LNCAP (cell line): ENCODE results near the gene ARV1.

Experiments used
- TF ChIP-seq, protein P1 (sequence below): fragments of 450-650 bp; IDR thresholded peaks from 2 replicates; pipeline ENCODE4 v1.5.1; 2017; ENCODE audit warnings: mild to moderate bottlenecking

The ARV1 gene

DNA sequence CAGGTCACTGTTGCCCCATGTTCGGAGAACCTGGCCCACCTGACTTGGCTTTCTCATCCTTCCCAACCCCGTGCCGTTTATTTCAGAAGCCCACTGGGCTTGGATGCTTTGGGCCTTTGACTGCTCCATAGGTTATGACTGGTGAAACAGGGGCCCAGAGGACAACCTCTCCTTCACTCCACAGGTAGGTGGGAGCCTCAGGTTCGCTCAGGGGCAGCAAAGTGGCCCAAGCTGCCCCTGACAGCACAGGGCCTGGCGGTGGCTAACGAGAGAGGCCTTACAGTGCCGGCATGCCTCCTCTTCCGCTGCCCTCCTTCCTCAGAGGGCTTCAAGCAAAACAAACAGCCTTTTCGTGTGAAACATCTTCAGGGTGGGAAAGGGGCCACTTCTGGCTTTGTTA, 44.3 kb downstream of the ARV1 start:
- TF ChIP-seq, protein P1, sequence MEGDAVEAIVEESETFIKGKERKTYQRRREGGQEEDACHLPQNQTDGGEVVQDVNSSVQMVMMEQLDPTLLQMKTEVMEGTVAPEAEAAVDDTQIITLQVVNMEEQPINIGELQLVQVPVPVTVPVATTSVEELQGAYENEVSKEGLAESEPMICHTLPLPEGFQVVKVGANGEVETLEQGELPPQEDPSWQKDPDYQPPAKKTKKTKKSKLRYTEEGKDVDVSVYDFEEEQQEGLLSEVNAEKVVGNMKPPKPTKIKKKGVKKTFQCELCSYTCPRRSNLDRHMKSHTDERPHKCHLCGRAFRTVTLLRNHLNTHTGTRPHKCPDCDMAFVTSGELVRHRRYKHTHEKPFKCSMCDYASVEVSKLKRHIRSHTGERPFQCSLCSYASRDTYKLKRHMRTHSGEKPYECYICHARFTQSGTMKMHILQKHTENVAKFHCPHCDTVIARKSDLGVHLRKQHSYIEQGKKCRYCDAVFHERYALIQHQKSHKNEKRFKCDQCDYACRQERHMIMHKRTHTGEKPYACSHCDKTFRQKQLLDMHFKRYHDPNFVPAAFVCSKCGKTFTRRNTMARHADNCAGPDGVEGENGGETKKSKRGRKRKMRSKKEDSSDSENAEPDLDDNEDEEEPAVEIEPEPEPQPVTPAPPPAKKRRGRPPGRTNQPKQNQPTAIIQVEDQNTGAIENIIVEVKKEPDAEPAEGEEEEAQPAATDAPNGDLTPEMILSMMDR, result no peak

DNA sequence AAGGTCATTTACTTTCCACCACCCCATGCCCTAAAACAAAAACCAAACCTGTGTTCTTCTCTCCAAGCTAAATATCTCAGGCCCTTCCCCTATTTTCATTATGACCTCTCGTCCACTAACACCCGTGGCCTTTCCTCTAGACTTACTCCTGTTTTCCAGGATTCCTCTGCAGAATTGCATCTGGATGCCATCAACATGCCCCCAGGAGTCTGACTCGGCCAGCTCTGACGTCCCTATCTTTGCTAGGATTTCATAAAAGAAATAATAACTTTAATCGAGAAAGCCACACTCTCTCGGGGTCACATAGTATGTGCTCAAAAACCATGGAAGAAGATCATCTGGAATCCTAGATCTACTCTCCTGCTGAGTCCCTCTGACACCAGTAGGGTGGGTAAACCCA, 47.7 kb downstream of the ARV1 start:
- TF ChIP-seq, protein P1, result no peak

DNA sequence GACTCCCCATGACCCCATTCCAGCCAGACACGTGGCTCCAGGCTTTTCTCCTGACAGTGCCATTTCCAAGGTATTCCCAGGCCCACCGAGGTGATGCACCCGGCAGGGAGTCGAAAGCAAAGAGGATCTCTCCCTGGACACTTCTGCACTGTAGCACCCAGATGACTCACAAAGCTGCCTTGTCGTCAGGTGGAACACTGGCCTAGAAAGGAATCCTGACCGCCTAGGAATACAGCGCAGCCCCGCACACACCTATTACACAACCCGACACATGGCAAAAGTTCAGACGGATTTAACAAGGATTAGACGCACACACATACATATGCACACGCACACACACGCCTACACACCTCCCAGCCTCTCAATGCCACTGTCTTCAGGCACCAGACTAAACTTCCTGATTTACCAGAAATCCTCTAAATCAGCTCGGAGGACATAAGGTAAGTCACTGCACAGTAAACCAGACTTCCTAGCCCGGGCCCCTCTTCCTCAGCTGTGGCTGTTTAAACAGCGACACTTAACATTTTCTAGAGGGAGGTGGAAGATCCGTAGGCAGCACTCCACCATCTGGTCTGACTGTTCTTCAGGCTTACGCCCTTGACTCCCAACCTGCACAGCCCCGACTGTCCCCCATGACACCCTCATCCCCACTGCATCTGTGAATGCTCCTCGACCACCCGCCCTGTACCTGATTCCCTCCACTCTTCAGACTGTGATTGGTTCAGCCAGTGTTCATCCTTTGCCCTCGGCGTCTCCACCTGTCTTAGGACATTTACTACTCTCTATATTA, 48.4 kb downstream of the ARV1 start:
- TF ChIP-seq, protein P1, result no peak

GRCh38 chr1:231027971-231028370, 49.1 kb downstream of the ARV1 start:
- TF ChIP-seq, protein P1, result no peak

DNA sequence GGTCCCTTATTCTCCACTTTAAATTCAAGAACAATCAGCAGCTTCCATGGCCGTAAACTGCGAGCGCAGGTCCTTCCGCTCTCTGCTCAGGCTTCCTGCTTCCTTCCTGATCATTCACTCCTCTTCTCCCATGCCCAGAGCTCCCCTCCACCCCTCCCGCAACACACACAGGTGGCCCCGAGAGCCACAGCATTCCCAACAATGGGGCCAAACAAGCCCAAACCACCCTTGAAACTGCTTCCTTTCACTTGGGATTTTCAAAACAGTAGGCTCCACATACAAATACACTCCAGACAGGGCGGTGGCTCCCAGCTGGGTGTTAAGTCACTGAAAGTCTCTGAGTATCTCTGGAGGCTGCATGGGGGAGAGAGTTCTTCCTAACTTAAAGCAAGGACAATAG, 49.8 kb downstream of the ARV1 start:
- TF ChIP-seq, protein P1, result no peak

GRCh38 chr1:231029841-231030240, 50.9 kb downstream of the ARV1 start:
- TF ChIP-seq, protein P1, result no peak

DNA sequence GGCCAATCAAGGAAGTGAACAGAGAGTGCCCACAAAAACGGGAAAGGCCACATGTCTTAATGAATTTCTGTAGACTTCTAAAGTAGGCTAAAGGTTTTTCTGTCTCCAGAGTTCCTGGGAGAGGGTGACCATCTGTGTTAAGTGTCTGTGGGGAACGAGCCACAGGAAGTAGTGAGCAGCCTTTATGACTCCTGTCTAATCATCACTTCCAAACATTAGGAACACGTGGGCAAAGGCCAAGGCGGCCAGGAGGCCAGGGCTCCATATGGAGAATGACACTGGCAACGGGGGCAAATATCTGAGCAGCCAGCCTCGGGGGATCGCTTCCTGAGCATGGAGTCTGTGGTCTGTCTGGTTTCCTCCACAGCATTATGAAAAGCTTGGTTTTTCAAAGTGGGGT, 54.1 kb downstream of the ARV1 start:
- TF ChIP-seq, protein P1, result no peak

DNA sequence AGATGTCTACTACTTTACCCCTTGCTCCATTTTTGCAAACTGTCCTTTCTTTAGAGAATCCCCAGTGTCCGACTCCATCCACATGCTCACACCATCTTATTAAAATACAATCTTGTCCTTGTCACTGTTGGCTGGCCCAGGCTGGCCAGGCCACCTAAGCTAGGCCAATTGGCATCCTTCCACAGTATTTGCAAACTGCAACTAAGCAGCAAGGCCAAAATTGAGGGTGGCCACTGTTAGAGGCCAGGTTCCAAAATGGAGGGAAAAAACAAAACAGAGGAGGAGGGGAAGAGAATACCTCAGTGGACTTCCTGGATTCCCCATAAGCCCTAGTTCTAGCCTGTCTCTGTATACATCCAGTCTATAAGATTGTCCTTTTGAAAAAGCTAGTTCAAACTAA, 56.9 kb downstream of the ARV1 start:
- TF ChIP-seq, protein P1, result no peak
